Mesodermal cell (in vitro differentiated cells): ENCODE data around the gene TPRA1.
A peak's percentile ranks its signal among the peaks of the same experiment; 100 is the strongest.

ENCODE experiments used
- H3K27ac ChIP-seq: 2 replicates; pipeline ENCODE4 v1.7.0; 2013; ENCODE audit warnings: mild to moderate bottlenecking, low read depth, low read length, moderate library complexity; ENCODE audit not compliant: severe bottlenecking
- H3K36me3 ChIP-seq: 2 replicates; pipeline ENCODE4 v1.7.1; 2013; ENCODE audit warnings: mild to moderate bottlenecking, low read length, moderate library complexity; ENCODE audit not compliant: control insufficient read depth, insufficient read depth
- H3K4me1 ChIP-seq: one replicate; pipeline ENCODE4 v1.7.1; 2013; ENCODE audit warnings: mild to moderate bottlenecking, low read length; ENCODE audit not compliant: insufficient read depth, control insufficient read depth, poor library complexity, severe bottlenecking
- H3K4me3 ChIP-seq: 2 replicates; pipeline ENCODE4 v1.7.0; 2013; ENCODE audit warnings: low read length, control low read depth, mild to moderate bottlenecking; ENCODE audit not compliant: insufficient read depth, poor library complexity, severe bottlenecking; ENCODE audit errors: extremely low read depth
- H3K9me3 ChIP-seq: 2 replicates; pipeline ENCODE4 v1.7.1; 2013; ENCODE audit warnings: mild to moderate bottlenecking, low read length, moderate library complexity; ENCODE audit not compliant: control insufficient read depth
- WGBS, 2 experiments: methylation state at CpG; one replicate each; pipeline ENCODE4 v1.1.5; 2013; ENCODE audit warnings: missing lambda C conversion rate in 2 of 2; ENCODE audit not compliant: insufficient coverage in 2 of 2; 5-methylcytosine and 5-hydroxymethylcytosine counted together

The TPRA1 gene

DNA sequence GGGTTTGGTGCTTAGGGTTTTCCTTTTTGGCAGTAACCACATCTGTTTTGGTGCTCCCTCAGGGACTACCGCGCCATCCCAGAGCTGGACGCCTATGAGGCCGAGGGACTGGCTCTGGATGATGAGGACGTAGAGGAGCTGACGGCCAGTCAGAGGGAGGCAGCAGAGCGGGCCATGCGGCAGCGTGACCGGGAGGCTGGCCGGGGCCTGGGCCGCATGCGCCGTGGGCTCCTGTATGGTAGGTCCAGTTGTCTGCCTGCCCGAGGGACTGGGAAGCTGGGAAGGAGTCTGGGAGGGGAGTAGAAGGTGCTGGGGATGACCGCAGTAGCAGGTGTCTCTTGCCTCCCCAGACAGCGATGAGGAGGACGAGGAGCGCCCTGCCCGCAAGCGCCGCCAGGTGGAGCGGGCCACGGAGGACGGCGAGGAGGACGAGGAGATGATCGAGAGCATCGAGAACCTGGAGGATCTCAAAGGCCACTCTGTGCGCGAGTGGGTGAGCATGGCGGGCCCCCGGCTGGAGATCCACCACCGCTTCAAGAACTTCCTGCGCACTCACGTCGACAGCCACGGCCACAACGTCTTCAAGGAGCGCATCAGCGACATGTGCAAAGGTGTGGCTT, 14.1 kb upstream of the TPRA1 start:
- no peak overlapping the region for H3K27ac ChIP-seq
- H3K4me1 ChIP-seq: peaks cover under 1% of the 10 kb centered on the region
- H3K4me3 ChIP-seq: no peak overlapping the region
- WGBS, 2 experiments: 94 to 96% methylated on average over 40 to 41 of the region's 41 CpGs
- peaks cover 89% of the 10 kb centered on the region for H3K36me3 ChIP-seq
- H3K9me3 ChIP-seq: no peaks in the 10 kb centered on the region

GRCh38 chr3:127604035-127604434, 13.5 kb upstream of the TPRA1 start:
- peaks cover 89% of the 10 kb centered on the region for H3K36me3 ChIP-seq
- H3K4me3 ChIP-seq: no peak overlapping the region
- WGBS, 2 experiments: 93 to 94% methylated on average over 7 of the region's 7 CpGs

DNA sequence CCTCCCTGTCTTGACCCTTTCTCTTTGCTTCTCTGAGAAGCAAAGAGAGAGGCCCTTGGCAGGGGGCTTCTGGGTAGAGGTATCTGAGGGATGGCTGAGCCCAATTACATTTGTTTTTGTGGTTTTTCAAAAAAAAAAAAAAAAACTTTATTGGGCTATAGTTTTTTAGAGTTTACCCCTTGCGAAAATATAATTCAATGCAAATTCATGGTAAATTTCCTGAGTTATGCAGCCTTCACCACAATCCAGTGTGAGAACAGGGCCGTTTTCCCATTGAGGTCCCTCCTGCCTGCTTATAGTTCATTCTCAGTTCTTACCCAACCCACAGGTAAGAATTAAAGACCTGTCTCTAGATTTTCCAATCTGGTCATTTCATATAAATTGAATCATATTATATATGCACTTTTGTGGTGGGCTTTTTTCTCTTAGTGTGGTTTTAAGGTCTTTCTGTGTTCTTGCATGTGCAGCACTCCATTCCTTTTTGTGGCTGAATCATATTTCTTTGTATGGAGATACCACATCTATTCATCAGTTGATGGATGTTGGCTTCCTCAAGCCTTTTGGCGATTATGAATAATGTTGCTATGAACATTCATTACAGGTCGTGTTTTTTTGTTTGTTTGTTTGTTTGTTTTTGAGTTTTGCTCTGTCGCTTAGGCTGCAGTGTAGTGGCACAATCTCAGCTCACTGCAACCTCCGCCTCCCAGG, 10.4 kb upstream of the TPRA1 start:
- no peak overlapping the region for H3K4me3 ChIP-seq

More at GRCh38 chr3:127604035-127604434, 13.5 kb upstream of the TPRA1 start:
- no peak overlapping the region for H3K27ac ChIP-seq
- H3K9me3 ChIP-seq: no peaks in the 10 kb centered on the region
- H3K4me1 ChIP-seq: peaks cover 6% of the 10 kb centered on the region

DNA sequence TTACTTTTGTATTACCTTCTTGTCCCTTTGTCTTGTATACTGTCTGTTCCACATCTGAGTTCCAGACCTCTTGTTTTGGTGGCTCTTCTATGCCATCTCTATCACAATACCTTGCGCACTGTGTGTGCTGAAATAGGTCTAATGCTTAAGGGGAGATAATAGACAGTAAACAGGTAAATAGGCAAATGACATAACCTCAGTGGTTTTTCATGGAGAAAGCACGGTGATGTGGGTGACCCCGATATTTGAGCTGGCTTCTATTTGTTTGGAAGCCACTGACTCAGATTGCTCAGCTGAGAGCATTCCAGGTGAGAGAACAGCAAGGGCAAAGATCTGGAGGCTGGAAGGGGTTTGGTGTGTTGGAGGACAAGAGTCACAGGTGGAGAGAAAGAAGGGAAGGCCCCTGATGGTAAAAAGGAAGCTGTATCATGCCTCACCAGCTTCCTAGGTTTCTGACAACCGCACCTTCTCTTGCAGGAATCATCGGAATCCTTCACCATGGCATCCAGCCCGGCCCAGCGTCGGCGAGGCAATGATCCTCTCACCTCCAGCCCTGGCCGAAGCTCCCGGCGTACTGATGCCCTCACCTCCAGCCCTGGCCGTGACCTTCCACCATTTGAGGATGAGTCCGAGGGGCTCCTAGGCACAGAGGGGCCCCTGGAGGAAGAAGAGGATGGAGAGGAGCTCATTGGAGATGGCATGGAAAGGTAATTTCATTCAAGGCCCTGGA, 8.5 kb upstream of the TPRA1 start:
- 87% methylated on average over 13 of the region's 14 CpGs for WGBS, 2 experiments
- peaks cover 39% of the 10 kb centered on the region for H3K36me3 ChIP-seq

More for the DNA sequence above, 10.4 kb upstream of the TPRA1 start:
- no peak overlapping the region for H3K27ac ChIP-seq
- 100% methylated on average over 2 to 4 of the region's 6 CpGs for WGBS, 2 experiments
- H3K9me3 ChIP-seq: no peaks in the 10 kb centered on the region
- H3K36me3 ChIP-seq: peaks cover 58% of the 10 kb centered on the region
- H3K4me1 ChIP-seq: peaks cover 9% of the 10 kb centered on the region

GRCh38 chr3:127597020-127597771, 6.7 kb upstream of the TPRA1 start:
- 91 to 93% methylated on average over 11 to 12 of the region's 12 CpGs for WGBS, 2 experiments
- Histone ChIP-seq H3K4me1 (peaks cover 9% of the 10 kb centered on the region), H3K4me3 (peak overlapping the region; percentile 60), H3K9me3 (no peaks in the 10 kb centered on the region), H3K36me3 (peaks cover 32% of the 10 kb centered on the region), H3K27ac (no peak overlapping the region)

More for the DNA sequence above, 8.5 kb upstream of the TPRA1 start:
- peak overlapping the region; percentile 68 for H3K27ac ChIP-seq
- peaks cover 9% of the 10 kb centered on the region for H3K4me1 ChIP-seq
- no peaks in the 10 kb centered on the region for H3K9me3 ChIP-seq
- H3K4me3 ChIP-seq: peak overlapping the region; percentile 60

- Histone ChIP-seq H3K27ac (no peak overlapping the region), H3K4me3 (no peak overlapping the region), H3K9me3 (no peaks in the 10 kb centered on the region), H3K4me1 (peaks cover 15% of the 10 kb centered on the region), H3K36me3 (peaks cover 13% of the 10 kb centered on the region)
- WGBS, 2 experiments: 87 to 93% methylated on average over 4 of the region's 4 CpGs
Measured at GRCh38 chr3:127595303-127595702, 4.8 kb upstream of the TPRA1 start.

DNA sequence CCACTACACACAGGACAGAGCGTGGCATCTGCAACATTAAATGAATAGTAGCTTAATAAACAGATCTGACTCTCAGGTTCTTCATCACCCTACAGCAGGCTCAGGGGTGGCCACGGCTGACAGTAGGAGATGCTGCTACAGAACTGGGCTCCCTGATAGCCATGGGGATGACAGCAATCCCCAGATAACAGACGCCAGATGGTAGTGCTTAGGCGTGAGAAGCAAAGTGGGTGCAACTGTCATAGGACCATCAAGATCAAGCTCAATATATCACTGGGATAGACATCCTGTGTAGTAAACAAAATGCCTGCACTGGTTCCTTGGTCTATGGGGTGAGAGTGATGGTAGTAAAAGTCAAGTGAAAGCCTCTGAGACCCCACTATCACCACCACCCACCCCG, 2.6 kb upstream of the TPRA1 start:
- peaks cover 9% of the 10 kb centered on the region for H3K4me1 ChIP-seq
- 83 to 93% methylated on average over 2 to 4 of the region's 5 CpGs for WGBS, 2 experiments
- no peaks in the 10 kb centered on the region for H3K9me3 ChIP-seq
- H3K27ac ChIP-seq: no peak overlapping the region
- H3K36me3 ChIP-seq: no peaks in the 10 kb centered on the region
- no peak overlapping the region for H3K4me3 ChIP-seq

DNA sequence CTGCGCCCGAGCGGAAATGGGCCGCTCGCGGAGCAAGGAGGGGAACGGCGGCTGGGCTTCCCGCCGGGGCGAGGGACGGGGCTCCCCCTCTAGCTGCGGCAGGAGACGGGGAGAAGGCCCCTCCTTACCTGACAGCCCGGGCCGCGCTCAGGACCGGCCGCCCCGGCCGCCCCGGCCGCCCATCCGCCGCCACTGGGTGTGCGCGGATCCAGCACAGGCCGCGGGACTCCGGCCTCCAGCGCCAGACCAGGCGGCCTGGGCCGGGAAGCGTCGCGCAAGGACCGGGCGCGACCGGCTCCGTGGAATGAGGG, 296 bp downstream of the TPRA1 start:
- WGBS, 2 experiments: 0% methylated on average over 21 to 34 of the region's 41 CpGs
- H3K4me3 ChIP-seq: peak overlapping the region; percentile 84
- peak overlapping the region; percentile 89 for H3K27ac ChIP-seq
- H3K9me3 ChIP-seq: no peaks in the 10 kb centered on the region
- H3K36me3 ChIP-seq: no peaks in the 10 kb centered on the region
- H3K4me1 ChIP-seq: peaks cover 9% of the 10 kb centered on the region

GRCh38 chr3:127589600-127590281, 792 bp downstream of the TPRA1 start:
- H3K4me1 ChIP-seq: peaks cover 9% of the 10 kb centered on the region
- H3K36me3 ChIP-seq: peaks cover 4% of the 10 kb centered on the region
- WGBS, 2 experiments: 1% methylated on average over 52 to 55 of the region's 56 CpGs
- no peaks in the 10 kb centered on the region for H3K9me3 ChIP-seq
- peak overlapping the region; percentile 84 for H3K4me3 ChIP-seq
- H3K27ac ChIP-seq: peak overlapping the region; percentile 89
